ENCODE data around the gene CDYL2. TPM values are rescaled to one million over a fixed set of nuclear protein-coding genes. Genes with fewer than 3 reads are reported as not detected.

The CDYL2 gene
- total and polyA plus RNA-seq, 2 donors (not counting 3 experiments of a cell fraction or from before 2014, with no cell fraction given): 7.1 to 71.3 TPM

DNA sequence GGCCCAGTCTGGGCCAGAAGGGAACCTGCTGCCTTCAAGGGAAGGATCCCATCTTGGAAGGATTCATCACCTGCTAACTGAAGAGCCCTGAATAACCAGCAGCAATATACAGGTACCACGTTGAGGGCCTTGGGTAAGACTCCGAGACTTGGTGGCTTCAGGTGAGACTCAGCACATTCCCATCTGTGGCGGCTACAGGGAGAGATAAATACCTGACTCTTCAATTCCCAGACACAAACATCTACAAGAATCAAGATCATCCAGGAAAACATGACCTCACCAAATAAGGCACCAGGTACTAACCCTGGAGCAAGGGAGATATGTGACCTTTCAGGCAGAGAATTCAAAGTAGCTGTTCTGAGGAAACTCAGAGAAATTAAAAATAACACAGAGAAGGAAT, 164.1 kb downstream of the CDYL2 start:
- Histone ChIP-seq H3K27ac (ENCODE audit: insufficient read depth, low read depth, low read length) (no peak overlapping the region), H3K9ac (replicated peaks; ENCODE audit: extremely low read depth, insufficient read depth, low read length) (no peak overlapping the region), H4K20me1 (replicated peaks; ENCODE audit: control insufficient read depth, extremely low read depth, insufficient read depth, low read length) (peaks cover 5% of the 10 kb centered on the region), H3K4me2 (ENCODE audit: insufficient read depth, low read length) (no peak overlapping the region), H3K79me2 (ENCODE audit: control insufficient read depth, insufficient read depth, low read length) (peaks cover 66% of the 10 kb centered on the region), H3K9me1 (replicated peaks; ENCODE audit: control insufficient read depth, extremely low read depth, insufficient read depth, low read length) (no peaks in the 10 kb centered on the region), H3K27me3 (ENCODE audit: control insufficient read depth in 2 of 2, insufficient read depth in 2 of 2, low read length in 2 of 2) (no peaks in the 10 kb centered on the region), H3K4me1 (ENCODE audit: control insufficient read depth, extremely low read depth, insufficient read depth, low read length) (no peaks in the 10 kb centered on the region), H3K9me3 (replicated peaks; ENCODE audit: control insufficient read depth, insufficient read depth, low read length) (no peaks in the 10 kb centered on the region), H3K4me3 (replicated peaks in 1 of 3; ENCODE audit: insufficient read depth in 1 of 3, low read depth in 1 of 3, low read length in 3 of 3) (no peak overlapping the region), H2AFZ (ENCODE audit: low read depth, low read length) (no peak overlapping the region), H3K36me3 (ENCODE audit: control insufficient read depth in 2 of 2, extremely low read depth in 1 of 2, insufficient read depth in 2 of 2, low read length in 2 of 2) (no peaks in the 10 kb centered on the region)
- dilution Hi-C loops (cut with MboI; ENCODE audit: extremely low pct_ligation_motif_present, low sequenced_read_pairs) (no loop called here), intact Hi-C loops (cut with micrococcal nuclease) (no loop called here)
- BruUV-seq (replicated peaks): no TSS peak
- POLR2A ChIA-PET: no interaction called here
- FAIRE-seq: no peak
- no peak for TF ChIP-seq MYC (IDR thresholded peaks at IDR 0.05; ENCODE audit: low read depth, low read length)
- no peak for TF ChIP-seq POLR2A (IDR thresholded peaks at IDR 0.05; ENCODE audit: low read depth, low read length)
- no peak for TF ChIP-seq POLR2AphosphoS5 (IDR thresholded peaks at IDR 0.05; ENCODE audit: insufficient read depth, low read depth, low read length)
- TF ChIP-seq, protein P1, sequence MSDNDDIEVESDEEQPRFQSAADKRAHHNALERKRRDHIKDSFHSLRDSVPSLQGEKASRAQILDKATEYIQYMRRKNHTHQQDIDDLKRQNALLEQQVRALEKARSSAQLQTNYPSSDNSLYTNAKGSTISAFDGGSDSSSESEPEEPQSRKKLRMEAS (IDR thresholded peaks at IDR 0.05; ENCODE audit: insufficient read depth, insufficient read length): no peak
- no peak for TF ChIP-seq JUN (IDR thresholded peaks at IDR 0.05; ENCODE audit: borderline replicate concordance, insufficient read depth, insufficient read length, low read depth)
- TF ChIP-seq FOS (IDR thresholded peaks at IDR 0.05; ENCODE audit: borderline replicate concordance, insufficient read depth, low read length): no peak
- TF ChIP-seq EZH2 (IDR thresholded peaks at IDR 0.05; ENCODE audit: borderline replicate concordance, low read depth, low read length, severe bottlenecking): no peak
- no peak for TF ChIP-seq GATA2 (IDR thresholded peaks at IDR 0.05; ENCODE audit: insufficient read depth, insufficient read length, low read depth, low read length)
- TF ChIP-seq, protein P2, sequence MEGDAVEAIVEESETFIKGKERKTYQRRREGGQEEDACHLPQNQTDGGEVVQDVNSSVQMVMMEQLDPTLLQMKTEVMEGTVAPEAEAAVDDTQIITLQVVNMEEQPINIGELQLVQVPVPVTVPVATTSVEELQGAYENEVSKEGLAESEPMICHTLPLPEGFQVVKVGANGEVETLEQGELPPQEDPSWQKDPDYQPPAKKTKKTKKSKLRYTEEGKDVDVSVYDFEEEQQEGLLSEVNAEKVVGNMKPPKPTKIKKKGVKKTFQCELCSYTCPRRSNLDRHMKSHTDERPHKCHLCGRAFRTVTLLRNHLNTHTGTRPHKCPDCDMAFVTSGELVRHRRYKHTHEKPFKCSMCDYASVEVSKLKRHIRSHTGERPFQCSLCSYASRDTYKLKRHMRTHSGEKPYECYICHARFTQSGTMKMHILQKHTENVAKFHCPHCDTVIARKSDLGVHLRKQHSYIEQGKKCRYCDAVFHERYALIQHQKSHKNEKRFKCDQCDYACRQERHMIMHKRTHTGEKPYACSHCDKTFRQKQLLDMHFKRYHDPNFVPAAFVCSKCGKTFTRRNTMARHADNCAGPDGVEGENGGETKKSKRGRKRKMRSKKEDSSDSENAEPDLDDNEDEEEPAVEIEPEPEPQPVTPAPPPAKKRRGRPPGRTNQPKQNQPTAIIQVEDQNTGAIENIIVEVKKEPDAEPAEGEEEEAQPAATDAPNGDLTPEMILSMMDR (IDR thresholded peaks at IDR 0.05; ENCODE audit: extremely low read depth in 1 of 2, insufficient read depth in 1 of 2, low read depth in 1 of 2, low read length in 2 of 2): no peak
- CTCF ChIA-PET: no interaction called here
- no peak for DNase-seq (ENCODE audit: low read depth, low spot score)
